HG02588 (cell line): ENCODE measurements around the gene TMEM183A.

Experiments used
- ATAC-seq: cut with Tn5 transposase; IDR thresholded peaks from one replicate; pipeline ENCODE4 v1.9.1; 2021; ENCODE audit warnings: mild to moderate bottlenecking, moderate library complexity; ENCODE audit not compliant: unreplicated experiment

The TMEM183A gene

DNA sequence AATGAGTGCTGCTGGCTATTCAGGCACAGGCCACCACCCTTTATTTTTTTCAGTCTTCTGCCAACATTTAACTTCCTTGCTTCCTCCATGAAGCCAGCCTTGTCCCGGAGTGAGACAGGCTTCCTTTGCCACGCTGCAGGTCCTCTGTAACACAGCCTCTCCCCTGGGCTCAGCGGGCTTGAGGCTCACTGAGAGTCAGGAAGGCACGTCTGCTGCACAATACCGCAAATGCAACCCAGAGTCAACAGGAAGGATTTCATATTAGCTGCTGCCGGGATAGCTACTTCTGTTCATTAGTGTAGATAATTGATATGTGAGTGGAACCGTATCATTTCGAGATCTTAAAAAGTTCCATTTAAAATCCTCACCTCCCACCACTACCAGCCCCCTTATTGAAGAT lies 56.1 kb downstream of the TMEM183A start:
- ATAC-seq: no peak

DNA sequence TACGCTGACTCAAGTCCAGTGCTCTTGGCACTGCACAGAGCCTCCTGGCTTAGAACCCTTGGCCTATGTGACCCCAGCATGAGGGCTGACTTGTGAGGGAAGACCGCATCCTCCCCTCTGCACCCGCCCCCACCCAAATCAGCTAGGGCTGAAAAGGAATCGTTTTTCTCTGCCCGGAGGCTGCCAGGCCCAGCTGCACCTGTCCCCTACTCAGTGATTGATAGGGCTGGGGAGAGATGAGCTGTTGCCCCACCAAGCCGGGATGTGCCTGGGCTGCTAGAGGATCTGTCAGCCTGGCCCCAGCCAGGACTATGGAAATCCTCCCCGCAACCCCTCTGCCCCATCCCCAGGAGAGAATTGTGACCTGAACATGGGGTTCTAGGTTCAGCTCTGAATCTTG lies 58.0 kb downstream of the TMEM183A start:
- no peak for ATAC-seq

DNA sequence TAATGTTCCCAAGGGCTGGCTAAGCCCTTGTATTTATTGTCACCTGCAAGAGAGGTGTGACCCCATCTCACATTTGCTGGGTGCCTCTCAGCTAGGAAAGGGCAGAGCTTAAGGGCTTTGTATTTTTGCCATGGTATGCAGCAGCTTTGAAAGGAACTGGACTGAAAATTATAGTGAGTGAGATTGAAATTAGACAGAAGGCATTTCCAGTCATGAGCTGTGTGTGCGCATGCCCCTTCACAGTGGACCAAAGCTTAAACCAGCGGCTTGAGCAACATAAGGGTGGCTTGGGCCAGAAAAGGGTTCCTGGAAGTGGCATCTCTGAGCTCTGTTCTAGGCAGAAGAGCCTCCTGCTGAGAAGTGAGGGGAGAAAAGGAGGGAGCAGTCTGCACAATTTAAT lies 58.8 kb downstream of the TMEM183A start:
- ATAC-seq: no peak

- ATAC-seq: no peak
Observed at GRCh38 chr1:203066965-203067364, 59.8 kb downstream of the TMEM183A start.

GRCh38 chr1:203069030-203069747 lies 62.0 kb downstream of the TMEM183A start:
- ATAC-seq: no peak

DNA sequence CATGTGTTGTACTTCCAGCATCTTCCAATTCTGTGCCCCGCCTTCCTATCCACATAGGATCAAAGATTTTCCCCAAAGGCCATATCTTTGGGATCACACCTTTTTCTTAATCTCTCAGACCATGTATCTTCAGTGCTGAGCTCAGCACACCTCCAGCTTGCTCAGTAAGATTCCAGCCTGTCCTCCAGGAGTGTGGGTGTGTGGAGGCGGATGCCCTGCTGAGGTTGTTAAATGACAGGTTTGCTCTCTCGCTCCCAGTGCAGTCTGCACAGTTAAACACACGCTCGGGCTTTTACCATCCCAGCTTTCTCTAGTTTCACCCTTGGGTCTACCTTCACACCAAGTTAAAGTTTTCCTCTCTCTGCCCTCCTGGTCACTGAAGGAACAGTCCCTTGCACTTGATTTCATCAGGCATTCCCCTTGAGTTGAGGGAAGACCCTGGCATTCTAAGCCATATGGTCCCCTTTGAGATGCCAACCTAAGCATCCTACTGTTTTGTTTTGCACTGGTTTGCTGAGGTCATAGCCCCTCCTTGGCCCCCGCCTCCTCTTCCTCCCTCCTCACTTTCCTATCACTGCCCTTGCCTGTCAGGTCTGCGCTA lies 64.9 kb downstream of the TMEM183A start:
- no peak for ATAC-seq

DNA sequence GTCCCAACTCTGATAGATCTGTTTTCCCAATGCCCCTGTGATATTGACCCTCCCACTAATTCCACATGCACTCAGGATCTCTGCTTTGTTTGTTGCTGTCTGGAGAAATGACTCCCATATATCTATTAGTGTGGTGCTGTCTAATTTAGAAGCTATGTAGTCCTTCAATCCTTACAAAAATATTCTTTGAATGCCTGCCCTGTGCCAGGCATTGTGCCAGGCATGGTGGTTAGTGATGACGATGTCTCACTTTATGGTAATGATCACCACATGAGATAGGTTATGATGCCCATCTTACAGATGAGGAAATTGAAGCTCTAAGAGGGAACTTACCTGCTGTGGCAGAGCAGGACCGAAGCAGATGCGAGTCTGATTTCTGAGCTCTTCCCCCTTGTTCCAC lies 65.7 kb downstream of the TMEM183A start:
- no peak for ATAC-seq

- no peak for ATAC-seq
Observed at GRCh38 chr1:203073469-203073868, 66.3 kb downstream of the TMEM183A start.
